ENCODE data around the gene MRPL17.

Gene MRPL17

GRCh38 chr11:6633422-6634408 lies 49.4 kb downstream of the MRPL17 start:
- no peak for DNase-seq (ENCODE audit: low read depth in 3 of 3)

- no peak for DNase-seq (ENCODE audit: low read depth in 3 of 3)
Measured at GRCh38 chr11:6632116-6633073, 50.7 kb downstream of the MRPL17 start.

GRCh38 chr11:6631361-6631890 lies 51.7 kb downstream of the MRPL17 start:
- DNase-seq (ENCODE audit: low read depth in 3 of 3) = no peak

- DNase-seq (ENCODE audit: low read depth in 3 of 3) = no peak
Measured at GRCh38 chr11:6630632-6631291, 52.4 kb downstream of the MRPL17 start.
